Stimulated activated CD8-positive, alpha-beta memory T cell treated with anti-CD3 and anti-CD28 coated beads, Interleukin-12 subunit alpha, Interleukin-12 subunit beta, amount 100 ng/mL, for 24 hours (primary cell): ENCODE data around the gene RNPEPL1.

Experiments used
- DNase-seq: peaks from one replicate; pipeline ENCODE4 v3.0.0-alpha.2; 2020; ENCODE audit errors: extremely low read depth

Gene RNPEPL1

GRCh38 chr2:240590681-240591111 lies 22.4 kb downstream of the RNPEPL1 start:
- DNase-seq, result no peak

- no peak for DNase-seq
Measured at GRCh38 chr2:240591226-240591625, 22.9 kb downstream of the RNPEPL1 start.

GRCh38 chr2:240591784-240592183 lies 23.5 kb downstream of the RNPEPL1 start:
- no peak for DNase-seq

- DNase-seq, result no peak
Measured at GRCh38 chr2:240593026-240593702, 24.9 kb downstream of the RNPEPL1 start.

GRCh38 chr2:240593703-240594451 lies 25.6 kb downstream of the RNPEPL1 start:
- DNase-seq, result no peak

- no peak for DNase-seq
Measured at GRCh38 chr2:240594511-240595380, 26.5 kb downstream of the RNPEPL1 start.

- no peak for DNase-seq
Measured at GRCh38 chr2:240595381-240596079, 27.2 kb downstream of the RNPEPL1 start.

- DNase-seq, result no peak
Measured at GRCh38 chr2:240596080-240596460, 27.8 kb downstream of the RNPEPL1 start.

GRCh38 chr2:240596491-240596931 lies 28.2 kb downstream of the RNPEPL1 start:
- DNase-seq, result no peak

GRCh38 chr2:240597054-240597418 lies 28.8 kb downstream of the RNPEPL1 start:
- no peak for DNase-seq

GRCh38 chr2:240597419-240598181 lies 29.3 kb downstream of the RNPEPL1 start:
- no peak for DNase-seq

- DNase-seq, result no peak
Measured at GRCh38 chr2:240598311-240598911, 30.1 kb downstream of the RNPEPL1 start.

GRCh38 chr2:240599141-240599583 lies 30.9 kb downstream of the RNPEPL1 start:
- no peak for DNase-seq

- no peak for DNase-seq
Measured at GRCh38 chr2:240600451-240600961, 32.2 kb downstream of the RNPEPL1 start.

GRCh38 chr2:240601061-240601830 lies 33.0 kb downstream of the RNPEPL1 start:
- no peak for DNase-seq

- no peak for DNase-seq
Measured at GRCh38 chr2:240601831-240602160, 33.5 kb downstream of the RNPEPL1 start.

GRCh38 chr2:240602266-240603050 lies 34.2 kb downstream of the RNPEPL1 start:
- DNase-seq, result no peak

GRCh38 chr2:240603081-240603835 lies 35.0 kb downstream of the RNPEPL1 start:
- no peak for DNase-seq
